Activated CD4-positive, CD25-positive, alpha-beta regulatory T cell treated with anti-CD3 and anti-CD28 coated beads, Interleukin-2, amount 50 U/mL, for 72 hours (primary cell): Measurements from ENCODE around the gene ASXL1.
"Not testable (repeated sequence)": the region's sequence is repeated elsewhere in the genome, so short reads cannot be mapped to it uniquely, and the experiment has no call there.

Experiments
- DNase-seq: peaks from one replicate; pipeline ENCODE4 v3.0.0; 2021

ASXL1 gene

GRCh38 chr20:32455171-32455900 is 97.2 kb downstream of the ASXL1 start:
- no peak for DNase-seq

- DNase-seq, result no peak
Observed at GRCh38 chr20:32455901-32456701, 98.0 kb downstream of the ASXL1 start.

GRCh38 chr20:32456869-32457478 is 98.8 kb downstream of the ASXL1 start:
- no peak for DNase-seq

- DNase-seq, result no peak
Observed at GRCh38 chr20:32457479-32457986, 99.4 kb downstream of the ASXL1 start.

GRCh38 chr20:32458061-32458836 is 100.1 kb downstream of the ASXL1 start:
- DNase-seq, result no peak

DNA sequence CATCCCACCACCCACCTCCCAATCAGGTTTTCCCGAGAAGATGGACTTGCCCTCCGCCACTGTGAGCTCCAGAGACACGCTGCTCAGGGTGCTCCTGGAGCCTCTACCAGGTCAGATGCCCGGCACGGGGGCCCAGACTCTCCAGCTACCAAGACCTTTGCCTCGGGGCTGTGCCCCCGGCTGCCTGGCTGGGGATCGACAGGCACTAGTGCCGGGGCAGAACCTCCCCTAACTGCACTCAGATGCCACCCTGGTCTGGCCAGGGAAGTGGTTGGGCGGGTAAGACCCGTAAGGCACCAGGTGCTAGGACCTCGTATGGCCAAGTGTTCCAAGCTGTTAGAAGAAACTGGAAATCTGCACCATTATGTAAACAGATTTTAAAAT is 100.7 kb downstream of the ASXL1 start:
- no peak for DNase-seq

DNA sequence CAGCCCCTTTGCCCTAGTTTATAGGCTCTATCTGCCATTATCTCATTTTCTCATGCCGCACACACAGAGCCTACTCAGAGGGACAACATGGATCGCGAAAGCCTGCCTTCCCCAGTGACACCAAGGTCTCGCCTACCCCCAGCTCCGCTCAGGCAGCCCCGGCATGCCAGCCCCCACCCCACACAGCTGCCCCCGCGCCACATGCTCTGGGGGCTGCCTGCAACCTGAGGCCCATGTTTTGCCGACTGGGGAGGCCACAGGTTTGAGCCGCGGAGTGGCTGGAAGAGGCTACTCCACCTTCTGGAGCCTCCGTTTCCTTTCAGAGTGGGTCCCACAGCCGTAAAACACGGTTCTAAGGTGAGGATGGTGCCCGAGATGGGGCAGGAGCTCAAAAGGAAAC is 102.1 kb downstream of the ASXL1 start:
- no peak for DNase-seq

DNA sequence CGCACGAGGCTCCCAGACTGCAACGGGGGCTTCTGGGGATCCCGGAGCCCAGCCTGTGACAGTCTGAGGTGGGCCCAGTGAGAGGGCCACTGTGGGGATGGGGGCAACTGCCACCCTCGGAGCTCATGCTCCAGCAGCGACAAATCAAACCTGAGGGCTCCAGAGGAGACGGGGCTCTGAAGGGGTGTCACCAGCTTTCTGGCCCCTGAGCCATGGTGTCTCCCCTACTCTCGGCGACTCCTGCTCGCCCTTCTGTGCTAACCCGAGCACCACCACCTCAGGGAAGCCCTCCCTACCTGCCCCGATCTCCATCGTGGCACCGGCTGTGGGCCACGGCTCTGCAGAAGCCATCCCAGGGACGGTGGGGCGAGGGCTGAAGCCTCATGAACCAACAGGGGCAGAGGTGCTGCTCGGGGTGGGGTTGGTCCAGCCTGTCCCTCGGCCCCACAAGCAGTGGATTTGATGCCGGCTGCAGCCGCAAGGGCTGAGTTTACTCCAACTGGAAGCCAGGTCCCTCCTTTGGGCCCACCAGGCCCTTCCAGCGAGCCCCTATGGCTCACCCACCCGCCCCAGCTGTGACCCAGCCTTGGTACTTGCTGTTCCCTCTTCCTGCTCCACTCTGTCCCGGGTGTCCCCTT is 102.7 kb downstream of the ASXL1 start:
- no peak for DNase-seq

GRCh38 chr20:32461836-32462600 is 103.9 kb downstream of the ASXL1 start:
- no peak for DNase-seq

GRCh38 chr20:32462900-32463641 is 104.9 kb downstream of the ASXL1 start:
- no peak for DNase-seq

DNA sequence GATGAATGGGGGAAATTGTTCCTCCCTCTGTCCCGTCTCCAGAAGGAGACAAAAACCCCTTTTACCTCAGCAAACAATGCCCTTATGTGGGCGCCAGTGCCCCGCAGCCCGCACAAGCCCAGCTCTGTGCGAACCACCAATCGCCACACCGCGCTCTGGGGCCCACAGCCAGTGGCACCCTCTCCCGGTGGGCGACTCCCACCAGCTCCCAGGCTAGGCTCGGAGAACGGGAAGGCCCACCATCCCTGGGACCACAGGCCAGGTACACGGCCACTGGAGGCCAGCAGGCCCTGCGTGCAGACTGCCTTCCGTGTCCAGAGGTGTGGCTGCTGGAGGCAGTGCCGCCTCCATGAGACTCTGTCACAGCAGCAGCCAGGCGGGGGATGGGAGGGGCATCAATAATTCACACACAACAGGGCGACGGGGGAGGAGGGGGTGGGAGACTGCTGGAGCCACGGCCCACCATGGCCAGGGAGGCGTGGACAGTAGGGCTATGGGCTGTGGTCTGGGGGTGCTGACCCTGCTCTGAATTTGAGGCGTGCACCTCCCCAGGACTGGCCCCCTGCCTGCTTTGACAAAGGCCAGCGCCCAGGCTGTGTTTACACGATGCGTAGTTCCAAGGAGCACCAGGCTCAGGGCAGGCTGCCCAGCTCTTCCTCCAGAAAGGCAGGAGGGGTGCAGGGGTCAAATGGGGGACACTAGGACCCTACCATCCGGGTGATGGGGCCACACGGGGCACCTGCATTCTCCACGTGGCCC is 105.7 kb downstream of the ASXL1 start:
- DNase-seq, result no peak

GRCh38 chr20:32464401-32465091 is 106.4 kb downstream of the ASXL1 start:
- DNase-seq, result no peak

GRCh38 chr20:32465092-32465900 is 107.2 kb downstream of the ASXL1 start:
- DNase-seq, result no peak

DNA sequence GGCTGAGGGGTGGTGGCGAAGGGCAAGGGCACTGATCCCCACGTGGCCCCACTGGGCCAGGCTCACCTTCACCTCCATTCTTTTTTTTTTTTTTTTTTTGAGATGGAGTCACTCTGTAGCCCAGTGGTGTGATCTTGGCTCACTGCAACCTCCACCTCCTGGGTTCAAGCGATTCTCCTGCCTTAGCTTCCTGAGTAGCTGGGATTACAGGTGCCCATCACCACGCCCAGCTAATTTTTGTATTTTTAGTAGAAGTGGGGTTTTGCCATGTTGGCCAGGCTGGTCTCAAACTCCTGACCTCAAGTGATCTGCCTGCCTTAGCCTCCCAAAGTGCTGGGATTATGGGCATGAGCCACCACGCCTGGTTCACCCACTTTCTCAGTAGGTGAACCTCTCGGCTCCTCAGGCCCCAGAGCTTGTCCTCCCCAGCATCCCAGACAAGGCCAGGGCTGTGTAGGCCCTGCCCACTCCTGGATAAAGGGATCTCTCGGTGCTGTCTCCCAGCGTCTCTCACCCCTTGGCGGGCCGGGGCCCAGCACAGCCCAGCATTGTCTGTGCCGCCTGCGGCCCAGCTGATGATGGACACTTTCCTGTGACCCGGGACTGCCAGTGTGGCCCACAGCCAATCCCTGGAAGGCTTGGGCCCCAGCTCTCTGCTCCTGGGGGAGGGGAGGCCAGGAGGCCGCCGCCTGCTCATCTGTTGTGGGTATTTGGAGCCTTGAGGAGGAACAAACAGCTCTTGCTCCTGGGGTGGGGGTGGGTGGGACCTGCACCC is 108.0 kb downstream of the ASXL1 start:
- not testable (repeated sequence) for DNase-seq

DNA sequence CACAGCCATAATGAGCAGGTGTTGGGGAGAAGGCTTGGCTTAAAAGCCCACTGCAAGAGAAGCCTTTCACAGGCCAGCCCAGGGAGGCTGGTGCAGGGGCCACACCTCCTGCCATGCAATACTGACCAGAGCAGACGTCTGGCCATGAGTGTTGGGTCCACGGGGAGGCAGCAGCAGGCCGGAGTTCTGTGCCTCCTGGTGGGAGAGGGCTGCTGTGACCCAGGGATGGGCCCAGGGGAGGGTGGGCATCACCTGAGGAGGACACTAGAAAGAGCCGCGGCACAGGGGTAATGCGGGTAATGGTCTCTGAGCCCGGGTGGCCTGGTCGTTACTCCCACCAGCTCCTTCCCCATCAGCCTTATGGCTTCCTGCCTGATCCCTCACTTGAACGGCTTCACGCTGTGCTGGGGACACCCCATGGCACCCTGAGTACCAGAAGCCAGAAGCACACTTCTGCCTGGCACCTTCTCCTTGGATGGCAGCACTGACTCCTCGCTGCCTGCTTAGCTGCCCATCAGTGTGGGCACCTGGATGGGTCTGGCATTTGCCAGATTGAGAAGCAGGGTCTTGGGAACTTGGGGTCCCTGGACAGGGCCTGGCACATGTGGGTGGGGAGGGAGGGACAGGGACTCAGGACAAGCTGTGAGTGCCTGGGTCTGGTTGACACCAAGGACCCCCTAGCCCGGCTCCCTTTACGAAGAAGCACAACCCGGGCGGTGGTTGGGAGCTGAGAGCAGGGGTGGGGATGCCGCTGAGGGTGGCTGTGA is 108.8 kb downstream of the ASXL1 start:
- DNase-seq, result no peak

- DNase-seq, result no peak
Observed at GRCh38 chr20:32467506-32468312, 109.6 kb downstream of the ASXL1 start.
